Tibial nerve (tissue), 4 donors: ENCODE measurements around the gene FAM193A. TPM values are rescaled to one million over a fixed set of nuclear protein-coding genes. Genes with fewer than 3 reads are reported as not detected.

Source experiments
- DNase-seq, 2 donors: peaks; one replicate each; pipeline ENCODE4 v3.0.0-alpha.2; 2019; ENCODE audit warnings: low spot score in 2 of 2
- H3K27ac ChIP-seq, 4 donors: fragments of 200-600 bp; sonication (generic) in 3 of 4; one replicate each; pipeline ENCODE4 v1.5.1; 2017 to 2019; ENCODE audit warnings: mild to moderate bottlenecking in 1 of 4
- H3K27me3 ChIP-seq, 2 donors: fragments of 200-600 bp; sonication (generic) in 1 of 2; one replicate each; pipeline versions ENCODE4 v1.5.1 to v1.6.0; 2017 to 2019
- H3K36me3 ChIP-seq, 3 donors: fragments of 200-600 bp; sonication (generic); one replicate each; pipeline ENCODE4 v1.5.1; 2018 to 2019
- H3K4me1 ChIP-seq, 4 donors: fragments of 200-600 bp; sonication (generic) in 3 of 4; one replicate each; pipeline ENCODE4 v1.5.1; 2017 to 2019
- H3K4me3 ChIP-seq, 4 donors: fragments of 200-600 bp; sonication (generic) in 3 of 4; one replicate each; pipeline ENCODE4 v1.5.1; 2017 to 2019; ENCODE audit warnings: mild to moderate bottlenecking in 1 of 4, moderate library complexity in 1 of 4
- H3K9me3 ChIP-seq, 4 donors: fragments of 200-600 bp; sonication (generic) in 3 of 4; one replicate each; pipeline ENCODE4 v1.5.1; 2017 to 2019
- CTCF ChIP-seq, 5 experiments: fragments of 200-600 bp in 3 of 5; fragments of 450-650 bp in 2 of 5; sonication (generic) in 3 of 5; IDR thresholded peaks; one replicate each; pipeline ENCODE4 v1.5.1; 2016 to 2019; ENCODE audit warnings: antibody characterized with exemption in 5 of 5, mild to moderate bottlenecking in 3 of 5, moderate library complexity in 2 of 5
- EP300 ChIP-seq, 2 donors: sonication (generic); formaldehyde crosslinking; IDR thresholded peaks; one replicate each; pipeline ENCODE4 v1.6.1; 2017; ENCODE audit warnings: antibody characterized with exemption in 2 of 2, mild to moderate bottlenecking in 1 of 2
- POLR2A ChIP-seq, 2 donors: fragments of 450-650 bp; IDR thresholded peaks; one replicate each; pipeline ENCODE4 v1.6.1; 2017; ENCODE audit warnings: antibody characterized with exemption in 2 of 2, mild to moderate bottlenecking in 2 of 2, moderate library complexity in 2 of 2
- WGBS, 2 donors: methylation state at CpG; one replicate each; pipeline ENCODE4 v1.1.5; 2018; 5-methylcytosine and 5-hydroxymethylcytosine counted together
- total RNA-seq, 4 donors: library from RNA; depleted of rRNA; stranded (reverse); fragments of >200 nt; gene quantifications; one replicate each; pipeline ENCODE4 v1.1.0, GENCODE V29; 2016

The FAM193A gene
- total RNA-seq, 4 donors from 2014 or later: 28.6 to 54.6 (median 36.0) TPM

GRCh38 chr4:2699534-2699933 is 163.1 kb downstream of the FAM193A start:
- H3K4me3 ChIP-seq: no peak overlapping the region
- DNase-seq: no peak
- TF ChIP-seq CTCF (IDR thresholded peaks at IDR 0.05): no peak
- no peak for TF ChIP-seq EP300 (IDR thresholded peaks at IDR 0.05)
- no peak for TF ChIP-seq POLR2A (IDR thresholded peaks at IDR 0.05)
- 85 to 86% methylated on average over 7 of the region's 7 CpGs for WGBS, 2 donors
- no peak overlapping the region for H3K27ac ChIP-seq
- H3K36me3 ChIP-seq: peaks cover 0 to 98% (median 18%) of the 10 kb centered on the region in 3 donors
- no peaks in the 10 kb centered on the region for H3K4me1 ChIP-seq
- H3K9me3 ChIP-seq: no peaks in the 10 kb centered on the region
- H3K27me3 ChIP-seq: no peaks in the 10 kb centered on the region

GRCh38 chr4:2700031-2700430 is 163.6 kb downstream of the FAM193A start:
- TF ChIP-seq POLR2A (IDR thresholded peaks at IDR 0.05): no peak
- TF ChIP-seq CTCF (IDR thresholded peaks at IDR 0.05): no peak
- DNase-seq: no peak
- Histone ChIP-seq H3K27me3 (no peaks in the 10 kb centered on the region), H3K9me3 (no peaks in the 10 kb centered on the region), H3K36me3 (peaks cover 0 to 98% (median 13%) of the 10 kb centered on the region in 3 donors), H3K27ac (no peak overlapping the region), H3K4me1 (no peaks in the 10 kb centered on the region), H3K4me3 (no peak overlapping the region)
- 92 to 93% methylated on average over 8 of the region's 8 CpGs for WGBS, 2 donors

GRCh38 chr4:2702361-2702760 is 165.9 kb downstream of the FAM193A start:
- Histone ChIP-seq H3K4me1 (no peaks in the 10 kb centered on the region), H3K4me3 (no peak overlapping the region), H3K27ac (no peak overlapping the region), H3K27me3 (no peaks in the 10 kb centered on the region), H3K36me3 (peaks cover 0 to 94% (median 12%) of the 10 kb centered on the region in 3 donors), H3K9me3 (no peaks in the 10 kb centered on the region)
- TF ChIP-seq CTCF (IDR thresholded peaks at IDR 0.05) (no peak), EP300 (IDR thresholded peaks at IDR 0.05) (no peak), POLR2A (IDR thresholded peaks at IDR 0.05) (no peak)
- no peak for DNase-seq
- 90 to 91% methylated on average over 8 of the region's 8 CpGs for WGBS, 2 donors

GRCh38 chr4:2702770-2703169 is 166.3 kb downstream of the FAM193A start:
- H3K4me3 ChIP-seq: no peak overlapping the region
- H3K27ac ChIP-seq: no peak overlapping the region
- 81 to 98% methylated on average over 7 of the region's 7 CpGs for WGBS, 2 donors
- H3K4me1 ChIP-seq: no peaks in the 10 kb centered on the region
- no peaks in the 10 kb centered on the region for H3K27me3 ChIP-seq
- no peaks in the 10 kb centered on the region for H3K9me3 ChIP-seq
- H3K36me3 ChIP-seq: peaks cover 0 to 92% (median 12%) of the 10 kb centered on the region in 3 donors
- DNase-seq: no peak
- TF ChIP-seq POLR2A (IDR thresholded peaks at IDR 0.05) (no peak), EP300 (IDR thresholded peaks at IDR 0.05) (no peak), CTCF (IDR thresholded peaks at IDR 0.05) (no peak)

- H3K27ac ChIP-seq: no peak overlapping the region
- H3K36me3 ChIP-seq: peaks cover 0 to 76% (median under 1%) of the 10 kb centered on the region in 3 donors
- peaks cover 0 to 10% (median 5%) of the 10 kb centered on the region in 4 donors for H3K4me1 ChIP-seq
- H3K9me3 ChIP-seq: no peaks in the 10 kb centered on the region
- DNase-seq: no peak
- no peaks in the 10 kb centered on the region for H3K27me3 ChIP-seq
- WGBS, 2 donors: 77 to 85% methylated on average over 9 of the region's 9 CpGs
- H3K4me3 ChIP-seq: no peak overlapping the region
- no peak for TF ChIP-seq EP300 (IDR thresholded peaks at IDR 0.05)
- no peak for TF ChIP-seq CTCF (IDR thresholded peaks at IDR 0.05)
- no peak for TF ChIP-seq POLR2A (IDR thresholded peaks at IDR 0.05)
These were observed 175.9 kb downstream of the FAM193A start for GRCh38 chr4:2712261-2712842.
